IPS DF 6.9 (cell line): ENCODE results near the gene KRT35.
A peak's percentile ranks its signal among the peaks of the same experiment; 100 is the strongest.

ENCODE experiments used
- DNase-seq: peaks from one replicate; pipeline ENCODE4 v3.0.0-alpha.2; 2013; ENCODE audit warnings: low read depth, low spot score
- H3K27ac ChIP-seq: one replicate; pipeline ENCODE4 v1.5.1; 2013; ENCODE audit warnings: low read length, control low read depth
- H3K27me3 ChIP-seq: 2 replicates; pipeline ENCODE4 v1.6.1; 2013; ENCODE audit warnings: mild to moderate bottlenecking, low read length; ENCODE audit not compliant: control insufficient read depth, insufficient read depth
- H3K36me3 ChIP-seq: 2 replicates; pipeline ENCODE4 v1.6.1; 2013; ENCODE audit warnings: low read length; ENCODE audit not compliant: control insufficient read depth, insufficient read depth
- H3K4me1 ChIP-seq: 2 replicates; pipeline ENCODE4 v1.6.1; 2013; ENCODE audit warnings: low read length; ENCODE audit not compliant: control insufficient read depth, insufficient read depth
- H3K4me3 ChIP-seq: 2 replicates; pipeline ENCODE4 v1.5.1; 2013; ENCODE audit warnings: mild to moderate bottlenecking, low read length
- H3K9me3 ChIP-seq: 2 replicates; pipeline ENCODE4 v1.6.1; 2013; ENCODE audit warnings: low read length, inconsistent platforms; ENCODE audit not compliant: control insufficient read depth, insufficient read depth
- WGBS: extraction: QIAGEN DNeasy Blood & Tissue Kit; methylation state at CpG from one replicate; pipeline ENCODE4 v1.1.7; 2013; ENCODE audit warnings: mixed read lengths, missing lambda C conversion rate; ENCODE audit not compliant: insufficient read length, insufficient coverage; 5-methylcytosine and 5-hydroxymethylcytosine counted together

Gene KRT35

DNA sequence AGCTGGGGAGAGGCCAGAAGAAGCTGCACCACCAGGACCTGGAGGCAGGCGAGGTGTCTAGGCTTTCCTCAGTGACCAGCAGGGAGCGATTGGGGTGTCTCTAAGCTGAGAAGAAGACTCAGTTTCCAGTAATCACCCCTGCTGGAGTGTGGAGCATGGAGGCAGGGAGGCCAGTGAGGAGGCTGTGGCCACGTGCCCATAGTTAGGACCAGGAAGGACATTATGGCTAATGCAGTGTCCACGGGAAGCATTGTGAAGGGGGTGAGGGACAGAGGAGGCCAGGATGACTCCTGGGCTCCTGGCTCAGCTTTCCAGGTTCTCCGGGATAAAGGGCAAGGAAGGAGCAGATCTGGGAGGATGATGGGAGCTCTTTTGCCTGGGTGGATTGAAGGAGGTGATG lies 18.8 kb upstream of the KRT35 start:
- Histone ChIP-seq H3K4me3 (no peak overlapping the region), H3K4me1 (peaks cover 7% of the 10 kb centered on the region; the same call in 1 of the 2 replicates), H3K36me3 (no peaks in the 10 kb centered on the region), H3K27ac (no peak overlapping the region), H3K9me3 (no peaks in the 10 kb centered on the region), H3K27me3 (no peaks in the 10 kb centered on the region)
- no CpG with 5 or more reads among the region's 5 CpGs for WGBS
- DNase-seq = no peak

DNA sequence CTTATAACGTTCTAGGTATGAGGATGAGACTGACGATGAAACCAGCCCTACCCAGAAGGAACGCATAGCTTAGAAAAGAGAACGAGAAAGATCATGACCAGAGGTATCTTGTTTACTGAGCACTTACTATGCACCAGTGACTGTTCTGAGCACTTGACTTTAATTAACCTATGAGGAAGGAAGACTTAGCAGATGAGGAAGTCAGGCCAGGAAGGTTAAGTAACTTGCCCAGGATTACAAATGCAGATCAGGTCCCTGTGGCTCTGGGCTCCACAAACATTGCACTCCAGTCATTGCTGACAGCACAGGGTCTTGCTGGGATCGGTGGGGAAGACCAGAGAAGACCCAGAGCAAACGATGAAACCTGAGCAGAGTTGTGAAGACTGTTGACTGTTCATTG lies 17.3 kb upstream of the KRT35 start:
- DNase-seq = no peak
- WGBS = 100% methylated on average over 1 of the region's 6 CpGs
- H3K36me3 ChIP-seq = no peaks in the 10 kb centered on the region
- peaks cover 7% of the 10 kb centered on the region; the same call in 1 of the 2 replicates for H3K4me1 ChIP-seq
- H3K27me3 ChIP-seq = no peaks in the 10 kb centered on the region
- no peaks in the 10 kb centered on the region for H3K9me3 ChIP-seq
- no peak overlapping the region for H3K4me3 ChIP-seq
- no peak overlapping the region for H3K27ac ChIP-seq

GRCh38 chr17:41496803-41497484 lies 16.0 kb upstream of the KRT35 start:
- H3K27me3 ChIP-seq = no peaks in the 10 kb centered on the region
- H3K9me3 ChIP-seq = no peaks in the 10 kb centered on the region
- no peaks in the 10 kb centered on the region for H3K36me3 ChIP-seq
- peaks cover 7% of the 10 kb centered on the region; the same call in 1 of the 2 replicates for H3K4me1 ChIP-seq
- H3K4me3 ChIP-seq = no peak overlapping the region
- no CpG with 5 or more reads among the region's 12 CpGs for WGBS
- DNase-seq = no peak
- no peak overlapping the region for H3K27ac ChIP-seq

- Histone ChIP-seq H3K36me3 (no peaks in the 10 kb centered on the region), H3K27me3 (no peaks in the 10 kb centered on the region), H3K9me3 (no peaks in the 10 kb centered on the region), H3K4me1 (no peaks in the 10 kb centered on the region), H3K4me3 (no peak overlapping the region), H3K27ac (no peak overlapping the region)
- no CpG with 5 or more reads among the region's 2 CpGs for WGBS
- no peak for DNase-seq
These were observed 13.6 kb upstream of the KRT35 start for GRCh38 chr17:41494524-41494923.

- no peak overlapping the region for H3K4me3 ChIP-seq
- H3K4me1 ChIP-seq = no peaks in the 10 kb centered on the region
- no peaks in the 10 kb centered on the region for H3K36me3 ChIP-seq
- no peaks in the 10 kb centered on the region for H3K27me3 ChIP-seq
- H3K9me3 ChIP-seq = no peaks in the 10 kb centered on the region
- no peak overlapping the region for H3K27ac ChIP-seq
- no peak for DNase-seq
- WGBS = no CpG with 5 or more reads among the region's 4 CpGs
These were observed 11.8 kb upstream of the KRT35 start for GRCh38 chr17:41492771-41493170.

GRCh38 chr17:41492351-41492750 lies 11.4 kb upstream of the KRT35 start:
- H3K9me3 ChIP-seq = no peaks in the 10 kb centered on the region
- no peaks in the 10 kb centered on the region for H3K27me3 ChIP-seq
- no CpG with 5 or more reads among the region's 6 CpGs for WGBS
- H3K36me3 ChIP-seq = no peaks in the 10 kb centered on the region
- H3K27ac ChIP-seq = no peak overlapping the region
- no peak overlapping the region for H3K4me3 ChIP-seq
- no peak for DNase-seq
- no peaks in the 10 kb centered on the region for H3K4me1 ChIP-seq

DNA sequence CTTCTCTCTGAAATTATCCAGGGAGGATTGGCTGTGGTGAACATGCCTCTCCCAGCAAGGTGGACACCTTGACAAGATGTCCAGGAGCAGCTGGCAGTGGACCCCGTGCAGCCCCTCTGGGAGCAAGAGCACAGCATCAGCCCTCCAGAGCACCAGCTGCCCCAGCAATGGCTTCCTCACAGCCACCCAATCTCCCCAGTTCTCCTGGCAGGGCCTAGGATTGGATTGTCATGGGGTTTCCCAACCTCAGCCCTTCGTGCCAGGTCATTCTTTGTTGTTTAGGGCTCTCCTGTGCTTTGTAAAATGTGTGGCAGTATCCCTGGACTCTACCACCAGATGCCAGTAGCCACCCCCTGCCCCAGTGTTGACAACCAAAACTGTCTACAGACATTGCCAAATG lies 10.5 kb upstream of the KRT35 start:
- Histone ChIP-seq H3K27ac (no peak overlapping the region), H3K4me1 (peaks cover 4% of the 10 kb centered on the region; the same call in 1 of the 2 replicates), H3K27me3 (no peaks in the 10 kb centered on the region), H3K9me3 (no peaks in the 10 kb centered on the region), H3K4me3 (no peak overlapping the region), H3K36me3 (no peaks in the 10 kb centered on the region)
- WGBS = no CpG with 5 or more reads among the region's 2 CpGs
- DNase-seq = no peak

- Histone ChIP-seq H3K27ac (no peak overlapping the region), H3K9me3 (no peaks in the 10 kb centered on the region), H3K36me3 (no peaks in the 10 kb centered on the region), H3K4me3 (no peak overlapping the region), H3K4me1 (peaks cover 4% of the 10 kb centered on the region; the same call in 1 of the 2 replicates), H3K27me3 (no peaks in the 10 kb centered on the region)
- DNase-seq = no peak
- WGBS = no CpG with 5 or more reads among the region's 10 CpGs
These were observed 9.3 kb upstream of the KRT35 start for GRCh38 chr17:41490000-41490990.

DNA sequence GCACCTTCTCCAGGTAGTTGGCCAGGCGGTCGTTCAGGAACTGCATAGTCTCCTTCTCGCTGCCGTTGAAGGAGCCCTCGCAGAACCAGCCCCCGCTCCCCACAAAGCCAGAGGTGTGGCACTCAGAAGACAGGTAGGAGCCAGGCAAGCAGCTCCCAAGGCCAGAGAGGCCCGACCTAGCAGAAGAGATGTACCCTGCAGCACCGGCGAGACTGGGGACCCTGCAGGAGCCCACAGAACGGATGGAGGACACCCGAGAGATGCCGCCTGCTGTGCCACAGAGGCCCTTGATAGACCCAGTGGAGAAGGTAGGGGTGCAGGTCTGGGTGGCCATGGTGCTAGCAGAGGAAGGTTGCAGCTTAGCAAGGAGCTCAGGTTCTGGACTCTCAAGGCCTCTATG lies 8.6 kb upstream of the KRT35 start, which contains the start of gene KRT36:
TSS of gene KRT36 (minus strand) at position 380 of the 400 bp plus-strand sequence. CDS start at position 334, 46 bp downstream.
- Histone ChIP-seq H3K4me1 (peaks cover 4% of the 10 kb centered on the region; the same call in 1 of the 2 replicates), H3K27me3 (no peaks in the 10 kb centered on the region), H3K9me3 (no peaks in the 10 kb centered on the region), H3K36me3 (no peaks in the 10 kb centered on the region), H3K27ac (no peak within 1 kb of the TSS), H3K4me3 (no peak within 1 kb of the TSS)
- DNase-seq = no peak
- no CpG with 5 or more reads among the region's 12 CpGs for WGBS

DNA sequence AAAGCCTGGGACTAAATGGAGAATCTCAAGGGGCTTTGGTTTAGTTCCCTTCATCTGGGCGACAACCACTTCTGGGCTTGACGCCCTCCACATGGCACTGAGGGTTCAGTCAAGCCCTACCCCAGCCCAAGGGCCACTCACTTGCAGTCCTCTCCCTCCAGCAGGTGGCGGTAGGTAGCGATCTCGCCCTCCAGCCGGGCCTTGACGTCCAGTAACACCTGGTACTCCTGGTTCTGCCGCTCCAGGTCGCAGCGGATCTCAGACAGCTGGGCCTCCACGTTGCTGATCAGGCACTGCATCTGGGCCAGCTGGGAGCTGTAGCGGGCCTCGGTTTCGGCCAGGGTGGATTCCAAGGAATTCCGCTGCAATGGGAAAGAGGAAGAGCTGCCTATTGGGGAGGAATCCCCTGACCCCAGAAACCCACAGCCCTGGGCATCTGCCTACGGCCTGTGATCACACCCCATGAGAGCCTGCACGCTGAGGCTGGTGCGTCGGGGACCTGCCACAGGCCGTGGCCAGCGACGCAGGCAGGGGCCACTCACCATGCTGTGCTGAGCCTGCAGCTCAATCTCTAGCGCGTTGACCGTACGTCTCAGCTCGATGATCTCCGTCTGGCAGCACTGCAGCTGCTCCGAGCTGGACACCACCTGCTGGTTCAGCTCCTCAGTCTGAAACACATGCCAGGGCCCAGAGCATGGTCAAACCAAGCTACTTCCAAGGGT lies 6.0 kb upstream of the KRT35 start:
- peak; percentile 68 for DNase-seq
- H3K9me3 ChIP-seq = no peaks in the 10 kb centered on the region
- H3K27ac ChIP-seq = no peak overlapping the region
- no CpG with 5 or more reads among the region's 29 CpGs for whole genome bisulfite sequencing
- peaks cover 4% of the 10 kb centered on the region; the same call in 1 of the 2 replicates for H3K4me1 ChIP-seq
- no peaks in the 10 kb centered on the region for H3K36me3 ChIP-seq
- H3K4me3 ChIP-seq = no peak overlapping the region
- H3K27me3 ChIP-seq = no peaks in the 10 kb centered on the region
